Naive thymus-derived CD4-positive, alpha-beta T cell (primary cell): ENCODE measurements around the gene MAP3K15. TPM values are rescaled to one million over a fixed set of nuclear protein-coding genes. Genes with fewer than 3 reads are reported as not detected.
A peak's percentile ranks its signal among the peaks of the same experiment; 100 is the strongest.

Experiments
- ATAC-seq: fragments of 150-1000 bp; cut with Tn5 transposase; 2 replicates; pipeline ENCODE4 v1.10.0; 2021; ENCODE audit warnings: mild to moderate bottlenecking, moderate library complexity
- CTCF ChIA-PET: fragments of 350-600 bp; sonication (Branson Sonifier 250); formaldehyde crosslinking; loops from one replicate; lab custom pipeline; 2021; ENCODE audit warnings: antibody characterized with exemption; lab: Charles Lee
- POLR2A ChIA-PET: fragments of 350-600 bp; sonication (Branson Sonifier 250); formaldehyde crosslinking; loops from one replicate; lab custom pipeline; 2021; ENCODE audit warnings: antibody characterized with exemption, inconsistent platforms; lab: Charles Lee
- DNase-seq, 9 donors: peaks; one replicate each; pipeline versions ENCODE4 v3.0.0 to v3.0.0-alpha.2; 2020 to 2022; ENCODE audit warnings: mixed read lengths in 1 of 9
- H3K27ac ChIP-seq: one replicate; pipeline ENCODE4 v1.7.0; 2013; ENCODE audit warnings: mild to moderate bottlenecking, low read depth, low read length, moderate library complexity
- H3K27me3 ChIP-seq, 2 donors: one replicate each; pipeline ENCODE4 v1.7.0; 2013; ENCODE audit warnings: low read length in 2 of 2, mild to moderate bottlenecking in 2 of 2, moderate library complexity in 2 of 2; ENCODE audit not compliant: control insufficient read depth in 2 of 2, insufficient read depth in 2 of 2
- H3K36me3 ChIP-seq, 3 experiments: 1 replicate in 2 of 3; 2 replicates in 1 of 3; pipeline ENCODE4 v1.7.0; 2013; ENCODE audit warnings: low read length in 3 of 3, mild to moderate bottlenecking in 3 of 3, moderate library complexity in 1 of 3; ENCODE audit not compliant: insufficient read depth in 3 of 3, control insufficient read depth in 2 of 3
- H3K4me1 ChIP-seq, 2 donors: one replicate each; pipeline ENCODE4 v1.7.0; 2013; ENCODE audit warnings: low read length in 2 of 2, mild to moderate bottlenecking in 2 of 2, moderate library complexity in 1 of 2; ENCODE audit not compliant: control insufficient read depth in 2 of 2, insufficient read depth in 2 of 2
- H3K4me3 ChIP-seq: 2 replicates; pipeline ENCODE4 v1.7.0; 2013; ENCODE audit warnings: mild to moderate bottlenecking, low read length
- H3K9me3 ChIP-seq, 3 experiments: 1 replicate in 2 of 3; 2 replicates in 1 of 3; pipeline ENCODE4 v1.7.0; 2013; ENCODE audit warnings: low read length in 3 of 3; ENCODE audit not compliant: control insufficient read depth in 2 of 3
- H3K27ac Mint-ChIP-seq, 9 donors: one replicate each; pipeline ENCODE4 v1.8.0; 2020 to 2022; ENCODE audit warnings: mixed read lengths in 9 of 9, mild to moderate bottlenecking in 8 of 9, moderate library complexity in 5 of 9, inconsistent platforms in 2 of 9
- H3K27me3 Mint-ChIP-seq, 5 donors: one replicate each; pipeline ENCODE4 v1.8.0; 2021 to 2022; ENCODE audit warnings: mixed read lengths in 5 of 5, mild to moderate bottlenecking in 1 of 5
- H3K36me3 Mint-ChIP-seq, 5 donors: one replicate each; pipeline ENCODE4 v1.8.0; 2020 to 2022; ENCODE audit warnings: mixed read lengths in 5 of 5, mild to moderate bottlenecking in 3 of 5, inconsistent platforms in 1 of 5
- H3K4me1 Mint-ChIP-seq, 7 donors: one replicate each; pipeline ENCODE4 v1.8.0; 2020 to 2022; ENCODE audit warnings: mixed read lengths in 7 of 7, mild to moderate bottlenecking in 3 of 7, inconsistent platforms in 1 of 7
- H3K4me3 Mint-ChIP-seq, 10 donors: one replicate each; pipeline ENCODE4 v1.8.0; 2020 to 2022; ENCODE audit warnings: mild to moderate bottlenecking in 10 of 10, mixed read lengths in 10 of 10, moderate library complexity in 6 of 10, inconsistent platforms in 2 of 10
- H3K9me3 Mint-ChIP-seq, 11 donors: one replicate each; pipeline ENCODE4 v1.8.0; 2020 to 2022; ENCODE audit warnings: mixed read lengths in 11 of 11, mild to moderate bottlenecking in 4 of 11, inconsistent platforms in 1 of 11, moderate library complexity in 1 of 11
- intact Hi-C, 2 donors: fragments of 100-400 bp; cut with micrococcal nuclease; formaldehyde crosslinking; loops; one replicate each; pipeline ENCODE4 v1.15.1; 2023
- polyA plus RNA-seq, 2 donors: library from polyadenylated mRNA; unstranded; fragments of 300-500 nt; fragmentation: Illumina TruSeq; gene quantifications; one replicate each; pipeline ENCODE4 v1.2.3, GENCODE V29; 2021
- total RNA-seq, 6 experiments: library from RNA in 5 of 6; stranded (reverse) in 5 of 6; gene quantifications; 1 replicate in 5 of 6; 2 replicates in 1 of 6; pipeline ENCODE4 v1.2.3 and lab custom pipeline; 2021 to 2026

Gene MAP3K15
- total and polyA plus RNA-seq, 7 experiments from 2014 or later: 0.04 to 0.10 TPM; not detected in 5

- no peak overlapping the region for H3K4me3 Mint-ChIP-seq
- POLR2A ChIA-PET: no interaction called here
- no peaks in the 10 kb centered on the region for H3K27me3 Mint-ChIP-seq
- no peaks in the 10 kb centered on the region for H3K9me3 ChIP-seq
- no peaks in the 10 kb centered on the region for H3K27me3 ChIP-seq
- intact Hi-C loops: loop anchor here in 1 of 2 donors (5.0 kb wide), 1 partner anchor 525 kb away; no protein-coding TSS in a partner anchor
- ATAC-seq (no peak), DNase-seq (no peak)
- no peaks in the 10 kb centered on the region for H3K4me1 ChIP-seq
- peaks cover 0 to 5% (median 1%) of the 10 kb centered on the region in 7 donors for H3K4me1 Mint-ChIP-seq
- peak overlapping the region in 4 of 9 donors; percentile 33 to 82 (median 65) for H3K27ac Mint-ChIP-seq
- H3K4me3 ChIP-seq: no peak overlapping the region
- peaks cover 3 to 22% (median 14%) of the 10 kb centered on the region in 5 donors for H3K36me3 Mint-ChIP-seq
- peaks cover 0 to 2% (median 0%) of the 10 kb centered on the region in 11 donors for H3K9me3 Mint-ChIP-seq
- H3K27ac ChIP-seq: no peak overlapping the region
- CTCF ChIA-PET: no interaction called here
- H3K36me3 ChIP-seq: peaks cover 0 to 69% (median 17%) of the 10 kb centered on the region in 3 experiments
Observed at GRCh38 chrX:19541931-19542330, 26.6 kb upstream of the MAP3K15 start.

GRCh38 chrX:19541196-19541595 lies 25.9 kb upstream of the MAP3K15 start:
- Mint-ChIP-seq H3K27me3 (no peaks in the 10 kb centered on the region), H3K36me3 (peaks cover 3 to 22% (median 17%) of the 10 kb centered on the region in 5 donors), H3K9me3 (peaks cover 0 to 4% (median 0%) of the 10 kb centered on the region in 11 donors), H3K4me1 (peaks cover 0 to 5% (median 1%) of the 10 kb centered on the region in 7 donors), H3K4me3 (no peak overlapping the region), H3K27ac (no peak overlapping the region)
- Histone ChIP-seq H3K27me3 (no peaks in the 10 kb centered on the region), H3K27ac (no peak overlapping the region), H3K9me3 (no peaks in the 10 kb centered on the region), H3K36me3 (peaks cover 0 to 69% (median 14%) of the 10 kb centered on the region in 3 experiments), H3K4me1 (no peaks in the 10 kb centered on the region), H3K4me3 (no peak overlapping the region)
- DNase-seq (no peak), ATAC-seq (no peak)
- POLR2A ChIA-PET: no interaction called here
- CTCF ChIA-PET: no interaction called here
- intact Hi-C loops: loop anchor here in 1 of 2 donors (5.0 kb wide), 1 partner anchor 526 kb away; no protein-coding TSS in a partner anchor

- Histone ChIP-seq H3K27me3 (no peaks in the 10 kb centered on the region), H3K4me1 (no peaks in the 10 kb centered on the region), H3K27ac (no peak overlapping the region), H3K9me3 (no peaks in the 10 kb centered on the region), H3K4me3 (no peak overlapping the region), H3K36me3 (peaks cover 0 to 62% (median 13%) of the 10 kb centered on the region in 3 experiments)
- DNase-seq (no peak), ATAC-seq (no peak)
- Mint-ChIP-seq H3K27me3 (no peaks in the 10 kb centered on the region), H3K9me3 (peaks cover 0 to 4% (median 0%) of the 10 kb centered on the region in 11 donors), H3K27ac (peak overlapping the region in 1 of 9 donors; percentile 68), H3K4me3 (no peak overlapping the region), H3K4me1 (peaks cover 0 to 5% (median 1%) of the 10 kb centered on the region in 7 donors), H3K36me3 (peaks cover 3 to 22% (median 15%) of the 10 kb centered on the region in 5 donors)
- intact Hi-C loops: loop anchor here in 1 of 2 donors (5.0 kb wide), 1 partner anchor 527 kb away; no protein-coding TSS in a partner anchor
- ChIA-PET POLR2A (no interaction called here), CTCF (no interaction called here)
Observed at GRCh38 chrX:19540076-19540475, 24.8 kb upstream of the MAP3K15 start.

- H3K9me3 Mint-ChIP-seq: peaks cover 0 to 4% (median 0%) of the 10 kb centered on the region in 11 donors
- ATAC-seq: no peak
- no peak overlapping the region for H3K4me3 Mint-ChIP-seq
- no peaks in the 10 kb centered on the region for H3K9me3 ChIP-seq
- H3K36me3 Mint-ChIP-seq: peaks cover 3 to 21% (median 15%) of the 10 kb centered on the region in 5 donors
- peak overlapping the region in 3 of 9 donors; percentile 2 to 69 (median 15) for H3K27ac Mint-ChIP-seq
- peaks cover 0 to 62% (median 13%) of the 10 kb centered on the region in 3 experiments for H3K36me3 ChIP-seq
- ChIA-PET CTCF (no interaction called here), POLR2A (no interaction called here)
- no peak overlapping the region for H3K4me3 ChIP-seq
- H3K27me3 Mint-ChIP-seq: no peaks in the 10 kb centered on the region
- no peak overlapping the region for H3K27ac ChIP-seq
- H3K4me1 Mint-ChIP-seq: peaks cover 0 to 3% (median 1%) of the 10 kb centered on the region in 7 donors
- DNase-seq: no peak
- H3K4me1 ChIP-seq: no peaks in the 10 kb centered on the region
- H3K27me3 ChIP-seq: no peaks in the 10 kb centered on the region
- intact Hi-C loops: loop anchor here in 1 of 2 donors (5.0 kb wide), 1 partner anchor 528 kb away; no protein-coding TSS in a partner anchor
Observed at GRCh38 chrX:19539665-19540064, 24.4 kb upstream of the MAP3K15 start.

GRCh38 chrX:19535476-19535875 lies 20.2 kb upstream of the MAP3K15 start:
- peaks cover 0 to 28% (median 8%) of the 10 kb centered on the region in 3 experiments for H3K36me3 ChIP-seq
- H3K9me3 ChIP-seq: no peaks in the 10 kb centered on the region
- H3K27me3 Mint-ChIP-seq: no peaks in the 10 kb centered on the region
- no peak for DNase-seq
- H3K27me3 ChIP-seq: no peaks in the 10 kb centered on the region
- peaks cover 0 to 12% (median 0%) of the 10 kb centered on the region in 5 donors for H3K36me3 Mint-ChIP-seq
- peaks cover 0 to 2% (median 0%) of the 10 kb centered on the region in 11 donors for H3K9me3 Mint-ChIP-seq
- peak overlapping the region in 2 of 9 donors; percentile 50 to 56 for H3K27ac Mint-ChIP-seq
- H3K4me1 ChIP-seq: no peaks in the 10 kb centered on the region
- no peak overlapping the region for H3K27ac ChIP-seq
- no peak overlapping the region for H3K4me3 Mint-ChIP-seq
- CTCF ChIA-PET: interaction anchor here (0.6 to 1.1 kb wide), 2 partner anchors 153 to 1844 kb away, joined by 3 read pairs; no protein-coding TSS in a partner anchor
- POLR2A ChIA-PET: interaction anchor here (0.6 kb wide), 1 partner anchor 160 kb away, joined by 3 read pairs; no protein-coding TSS in a partner anchor
- intact Hi-C loops: loop anchor here in 1 of 2 donors (2.0 kb wide), 1 partner anchor 163 kb away; no protein-coding TSS in a partner anchor
- no peak for ATAC-seq
- no peak overlapping the region for H3K4me3 ChIP-seq
- peaks cover 0 to 1% (median 0%) of the 10 kb centered on the region in 7 donors for H3K4me1 Mint-ChIP-seq

- Mint-ChIP-seq H3K27ac (peak overlapping the region in 1 of 9 donors; percentile 77), H3K27me3 (no peaks in the 10 kb centered on the region), H3K9me3 (peaks cover 0 to 2% (median 0%) of the 10 kb centered on the region in 11 donors), H3K36me3 (peaks cover 0 to 9% (median 0%) of the 10 kb centered on the region in 5 donors), H3K4me3 (no peak overlapping the region), H3K4me1 (no peaks in the 10 kb centered on the region)
- Histone ChIP-seq H3K4me3 (no peak overlapping the region), H3K4me1 (no peaks in the 10 kb centered on the region), H3K9me3 (no peaks in the 10 kb centered on the region), H3K27ac (no peak overlapping the region), H3K36me3 (peaks cover 0 to 14% (median 0%) of the 10 kb centered on the region in 3 experiments), H3K27me3 (no peaks in the 10 kb centered on the region)
- ATAC-seq (no peak), DNase-seq (no peak)
- POLR2A ChIA-PET: no interaction called here
- intact Hi-C loops: loop anchor here in 1 of 2 donors (5.0 kb wide), 1 partner anchor 160 kb away; no protein-coding TSS in a partner anchor
- CTCF ChIA-PET: no interaction called here
Observed at GRCh38 chrX:19532709-19533108, 17.4 kb upstream of the MAP3K15 start.
